Measurements from ENCODE around the gene CA10. TPM values are rescaled to one million over a fixed set of nuclear protein-coding genes. Genes with fewer than 3 reads are reported as not detected.
A peak's percentile ranks its signal among the peaks of the same experiment; 100 is the strongest.

CA10 gene
- total RNA-seq, 1 experiment from 2014 or later: not detected

GRCh38 chr17:51585514-51586104 is 572.9 kb downstream of the CA10 start:
- in situ Hi-C loops (cut with HindIII; ENCODE audit: low pct_unique_long_range_greater_than_20kb, low sequenced_read_pairs): no loop called here
- DNase-seq (ENCODE audit: low read depth): peak; percentile 2

- in situ Hi-C loops (cut with HindIII; ENCODE audit: low pct_unique_long_range_greater_than_20kb, low sequenced_read_pairs): no loop called here
Measured at GRCh38 chr17:51580869-51581268, 577.6 kb downstream of the CA10 start.

More at GRCh38 chr17:51580869-51581268, 577.6 kb downstream of the CA10 start:
- no peak for DNase-seq (ENCODE audit: low read depth)
